ENCODE data around the gene USP24. TPM values are rescaled to one million over a fixed set of nuclear protein-coding genes. Genes with fewer than 3 reads are reported as not detected.
A peak's percentile ranks its signal among the peaks of the same experiment; 100 is the strongest.
"Not testable (repeated sequence)": the region's sequence is repeated elsewhere in the genome, so short reads cannot be mapped to it uniquely, and the experiment has no call there.

Gene USP24
- total RNA-seq, 1 donor from 2014 or later, result 57.1 TPM

DNA sequence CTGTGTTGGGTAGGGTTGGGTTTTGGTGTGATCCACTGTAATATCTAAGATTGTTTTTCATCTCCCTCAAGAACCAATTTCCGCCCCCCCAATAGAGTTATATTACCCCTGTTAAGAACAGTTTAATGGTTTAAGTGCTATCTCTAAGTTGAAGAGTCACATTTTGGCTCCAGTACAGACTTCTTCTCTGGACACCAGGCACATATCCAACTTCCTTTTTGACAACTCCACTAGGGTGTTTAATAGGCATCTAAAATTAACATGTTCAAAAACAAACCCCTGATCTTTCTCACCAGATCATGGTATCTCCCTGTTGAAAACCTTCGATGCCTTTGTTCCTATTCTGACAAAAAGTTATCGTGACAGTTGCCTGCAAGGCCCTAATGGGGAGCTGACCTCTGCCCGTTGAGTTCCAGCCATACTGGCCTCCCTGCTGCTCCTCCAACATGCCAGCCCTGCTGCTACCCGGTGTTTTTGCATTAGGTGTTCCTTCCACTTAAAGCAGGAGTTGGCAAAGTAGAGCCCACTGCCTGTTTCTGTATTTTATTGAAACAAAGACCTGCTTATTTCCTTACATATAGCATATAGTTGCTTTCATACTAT is 18.6 kb downstream of the USP24 start:
- H3K36me3 Mint-ChIP-seq (ENCODE audit: insufficient read depth), result peaks cover 17% of the 10 kb centered on the region
- DNase-seq (ENCODE audit: low spot score, unreplicated experiment), result no peak
- TF ChIP-seq, protein P1, sequence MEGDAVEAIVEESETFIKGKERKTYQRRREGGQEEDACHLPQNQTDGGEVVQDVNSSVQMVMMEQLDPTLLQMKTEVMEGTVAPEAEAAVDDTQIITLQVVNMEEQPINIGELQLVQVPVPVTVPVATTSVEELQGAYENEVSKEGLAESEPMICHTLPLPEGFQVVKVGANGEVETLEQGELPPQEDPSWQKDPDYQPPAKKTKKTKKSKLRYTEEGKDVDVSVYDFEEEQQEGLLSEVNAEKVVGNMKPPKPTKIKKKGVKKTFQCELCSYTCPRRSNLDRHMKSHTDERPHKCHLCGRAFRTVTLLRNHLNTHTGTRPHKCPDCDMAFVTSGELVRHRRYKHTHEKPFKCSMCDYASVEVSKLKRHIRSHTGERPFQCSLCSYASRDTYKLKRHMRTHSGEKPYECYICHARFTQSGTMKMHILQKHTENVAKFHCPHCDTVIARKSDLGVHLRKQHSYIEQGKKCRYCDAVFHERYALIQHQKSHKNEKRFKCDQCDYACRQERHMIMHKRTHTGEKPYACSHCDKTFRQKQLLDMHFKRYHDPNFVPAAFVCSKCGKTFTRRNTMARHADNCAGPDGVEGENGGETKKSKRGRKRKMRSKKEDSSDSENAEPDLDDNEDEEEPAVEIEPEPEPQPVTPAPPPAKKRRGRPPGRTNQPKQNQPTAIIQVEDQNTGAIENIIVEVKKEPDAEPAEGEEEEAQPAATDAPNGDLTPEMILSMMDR (IDR thresholded peaks at IDR 0.05; ENCODE audit: unreplicated experiment), result no peak
- H3K4me3 Mint-ChIP-seq (ENCODE audit: low read depth), result no peak overlapping the region
- peaks cover 42% of the 10 kb centered on the region for H3K4me1 Mint-ChIP-seq (ENCODE audit: low read depth)
- H3K9me3 Mint-ChIP-seq (ENCODE audit: low read depth), result peaks cover 7% of the 10 kb centered on the region
- no peaks in the 10 kb centered on the region for H3K27me3 Mint-ChIP-seq
- no peak overlapping the region for H3K27ac Mint-ChIP-seq

DNA sequence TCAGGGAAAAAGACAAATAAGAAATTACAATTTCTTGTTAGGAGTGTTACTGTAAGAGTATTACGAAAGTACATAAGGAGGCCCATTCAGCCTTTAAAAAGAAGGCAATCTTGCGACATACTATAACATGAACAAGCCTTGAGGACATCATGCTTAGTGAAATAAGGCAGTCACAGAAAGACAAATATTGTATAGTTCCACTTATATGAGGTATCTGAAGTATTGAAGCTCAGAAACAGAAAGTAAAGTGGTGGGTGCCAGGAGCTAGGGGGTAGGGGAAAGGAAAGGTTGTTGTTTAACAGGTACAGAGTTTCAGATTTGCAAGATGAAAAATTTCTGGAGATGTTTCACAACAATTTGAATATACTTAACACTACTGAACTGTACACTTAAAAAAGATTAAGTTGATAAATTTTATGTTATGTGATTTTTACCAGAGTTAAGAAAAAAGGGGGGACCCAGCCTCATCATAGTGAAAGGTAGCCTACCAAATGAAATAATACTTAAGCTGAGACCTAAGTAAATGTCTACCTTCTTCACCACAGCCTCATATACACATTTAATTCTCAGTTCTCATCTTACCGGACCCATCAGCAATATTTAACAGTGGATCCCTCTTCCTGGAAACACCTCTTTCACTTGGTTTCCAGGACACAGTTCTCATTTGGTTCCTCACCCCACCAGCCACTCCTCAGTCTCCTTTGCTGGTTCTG is 19.5 kb downstream of the USP24 start:
- peaks cover 7% of the 10 kb centered on the region for H3K9me3 Mint-ChIP-seq (ENCODE audit: low read depth)
- no peak overlapping the region for H3K4me3 Mint-ChIP-seq (ENCODE audit: low read depth)
- no peak overlapping the region for H3K27ac Mint-ChIP-seq
- peaks cover 14% of the 10 kb centered on the region for H3K36me3 Mint-ChIP-seq (ENCODE audit: insufficient read depth)
- TF ChIP-seq, protein P1 (IDR thresholded peaks at IDR 0.05; ENCODE audit: unreplicated experiment), result no peak
- no peaks in the 10 kb centered on the region for H3K27me3 Mint-ChIP-seq
- no peak for DNase-seq (ENCODE audit: low spot score, unreplicated experiment)
- peaks cover 45% of the 10 kb centered on the region for H3K4me1 Mint-ChIP-seq (ENCODE audit: low read depth)

DNA sequence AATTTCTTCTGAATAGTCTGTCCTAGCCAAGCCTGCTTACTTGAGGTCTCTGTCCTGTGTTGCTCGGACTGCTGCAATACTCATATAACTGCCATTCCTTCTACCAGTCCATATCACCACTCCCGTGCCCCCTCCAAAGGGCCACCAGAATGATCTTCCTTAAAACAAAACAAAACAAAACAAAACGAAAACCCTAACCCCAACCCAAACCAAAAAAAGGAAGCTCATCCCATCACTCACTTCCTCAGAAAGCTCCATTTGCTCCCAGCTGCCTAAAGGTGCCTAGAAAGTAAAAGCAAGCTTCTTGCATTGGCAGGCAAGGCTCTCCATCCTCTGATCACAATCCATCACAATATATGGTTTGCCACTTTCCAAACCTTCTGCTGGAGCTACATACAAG is 20.3 kb downstream of the USP24 start:
- DNase-seq (ENCODE audit: low spot score, unreplicated experiment), result no peak
- no peak overlapping the region for H3K4me3 Mint-ChIP-seq (ENCODE audit: low read depth)
- peaks cover 7% of the 10 kb centered on the region for H3K9me3 Mint-ChIP-seq (ENCODE audit: low read depth)
- no peak overlapping the region for H3K27ac Mint-ChIP-seq
- H3K27me3 Mint-ChIP-seq, result no peaks in the 10 kb centered on the region
- peaks cover 12% of the 10 kb centered on the region for H3K36me3 Mint-ChIP-seq (ENCODE audit: insufficient read depth)
- TF ChIP-seq, protein P1 (IDR thresholded peaks at IDR 0.05; ENCODE audit: unreplicated experiment), result no peak
- peaks cover 46% of the 10 kb centered on the region for H3K4me1 Mint-ChIP-seq (ENCODE audit: low read depth)

DNA sequence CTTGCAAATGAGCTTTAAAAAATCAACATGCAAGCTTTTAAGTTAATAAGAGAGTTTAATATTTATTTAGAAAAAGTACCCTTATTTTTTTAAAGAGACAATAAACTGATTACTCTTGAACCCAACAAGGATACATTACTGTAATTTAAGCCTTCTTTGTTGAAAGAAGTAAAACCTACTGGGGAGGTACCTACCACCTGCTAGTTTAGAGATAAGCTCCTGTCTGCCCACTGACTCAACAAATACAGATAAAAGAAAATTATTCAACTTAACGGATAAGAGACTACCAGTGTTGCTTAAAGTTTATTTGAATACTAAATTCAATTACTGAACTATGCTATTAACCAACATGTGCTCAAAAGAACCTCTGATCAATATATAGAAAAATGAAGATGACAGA is 23.1 kb downstream of the USP24 start:
- Mint-ChIP-seq H3K27me3 (no peaks in the 10 kb centered on the region), H3K27ac (no peak overlapping the region), H3K36me3 (ENCODE audit: insufficient read depth) (peaks cover 4% of the 10 kb centered on the region), H3K4me3 (ENCODE audit: low read depth) (no peak overlapping the region), H3K9me3 (ENCODE audit: low read depth) (peaks cover 5% of the 10 kb centered on the region), H3K4me1 (ENCODE audit: low read depth) (peaks cover 37% of the 10 kb centered on the region)
- TF ChIP-seq, protein P1 (IDR thresholded peaks at IDR 0.05; ENCODE audit: unreplicated experiment), result no peak
- DNase-seq (ENCODE audit: low spot score, unreplicated experiment), result no peak

DNA sequence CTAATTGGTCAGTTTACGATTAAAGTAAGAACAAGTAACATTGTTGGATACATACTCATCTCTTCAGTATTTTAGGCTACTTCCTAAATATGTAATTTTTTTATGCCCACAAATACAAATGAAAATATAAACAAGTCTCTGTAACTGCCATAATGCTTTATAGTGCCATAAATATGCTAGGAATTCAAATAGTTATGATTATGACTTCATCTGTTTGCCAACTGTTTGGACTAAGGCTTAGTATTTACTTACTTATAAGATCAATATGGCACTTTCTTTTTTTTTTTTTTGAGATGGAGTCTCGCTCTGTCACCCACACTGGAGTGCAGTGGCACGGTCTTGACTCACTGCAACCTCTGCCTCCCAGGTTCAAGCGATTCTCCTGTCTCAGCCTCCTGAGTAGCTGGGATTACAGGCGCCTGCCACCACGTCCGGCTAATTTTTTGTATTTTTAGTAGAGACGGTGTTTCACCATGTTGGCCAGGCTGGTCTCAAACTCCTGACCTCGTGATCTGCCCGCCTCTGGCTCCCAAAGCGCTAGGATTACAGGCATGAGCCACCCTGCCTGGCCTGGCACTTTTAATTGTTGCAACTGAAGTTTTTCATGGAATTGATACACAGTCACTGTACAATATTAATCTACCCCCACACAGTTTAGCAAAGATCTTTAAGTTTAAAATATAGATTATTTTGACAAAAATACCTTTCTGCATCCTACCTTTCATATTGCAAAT is 23.8 kb downstream of the USP24 start:
- Mint-ChIP-seq H3K9me3 (ENCODE audit: low read depth) (peaks cover 11% of the 10 kb centered on the region), H3K27ac (peak overlapping the region; percentile 86), H3K4me3 (ENCODE audit: low read depth) (peak overlapping the region; percentile 31), H3K4me1 (ENCODE audit: low read depth) (peaks cover 33% of the 10 kb centered on the region)
- not testable (repeated sequence) for H3K36me3 Mint-ChIP-seq (ENCODE audit: insufficient read depth); H3K27me3 Mint-ChIP-seq; DNase-seq (ENCODE audit: low spot score, unreplicated experiment)
